WTC11 (cell line): ENCODE measurements around the gene PCDH9.

Experiments
- CTCF ChIP-seq: fragments of 200-600 bp; IDR thresholded peaks from 2 replicates; pipeline ENCODE4 v1.8.0; 2022; ENCODE audit warnings: antibody characterized with exemption
- FOXP4 ChIP-seq: sonication (generic); formaldehyde crosslinking; IDR thresholded peaks from 2 replicates; pipeline ENCODE4 v1.8.0; 2022; ENCODE audit warnings: mild to moderate bottlenecking, missing genetic modification reagents
- GRHL2 ChIP-seq: fragments of 250-450 bp; sonication (Bioruptor Pico); IDR thresholded peaks from 2 replicates; pipeline ENCODE4 v1.8.0; 2022; ENCODE audit warnings: mild to moderate bottlenecking, moderate library complexity; ENCODE audit not compliant: insufficient replicate concordance, severe bottlenecking
- IRF2 ChIP-seq: sonication (generic); formaldehyde crosslinking; IDR thresholded peaks from 2 replicates; pipeline ENCODE4 v1.8.0; 2022; ENCODE audit warnings: low read depth, missing genetic modification reagents, borderline replicate concordance
- STAT6 ChIP-seq: sonication (generic); formaldehyde crosslinking; conservative IDR thresholded peaks from 2 replicates; pipeline ENCODE4 v1.8.1; 2023; ENCODE audit warnings: mild to moderate bottlenecking, low read depth, missing genetic modification reagents, moderate library complexity
- TCF7 ChIP-seq: sonication (generic); formaldehyde crosslinking; IDR thresholded peaks from 2 replicates; pipeline ENCODE4 v1.8.0; 2022; ENCODE audit warnings: mild to moderate bottlenecking, low read depth, missing genetic modification reagents, moderate library complexity
- ZNF138 ChIP-seq: sonication (generic); formaldehyde crosslinking; conservative IDR thresholded peaks from 2 replicates; pipeline ENCODE4 v1.8.1; 2022; ENCODE audit warnings: mild to moderate bottlenecking, moderate library complexity, missing genetic modification reagents

GRCh38 chr13:66547685-66548084 lies 682.5 kb downstream of the PCDH9 start:
- TF ChIP-seq ZNF138 (CRISPR knock-in tag), result no peak
- no peak for TF ChIP-seq FOXP4
- TF ChIP-seq CTCF, result no peak
- TF ChIP-seq GRHL2 (CRISPR knock-in tag), result no peak
- TF ChIP-seq IRF2 (CRISPR knock-in tag), result no peak
- TF ChIP-seq STAT6 (CRISPR knock-in tag), result no peak
- TF ChIP-seq TCF7 (CRISPR knock-in tag), result no peak
